Cortex of kidney (tissue), 1 donor: ENCODE data around the gene CCDC177.

Experiments used
- DNase-seq: peaks from one replicate; lab custom pipeline; 2025; lab: John Stamatoyannopoulos, UW

Gene CCDC177

DNA sequence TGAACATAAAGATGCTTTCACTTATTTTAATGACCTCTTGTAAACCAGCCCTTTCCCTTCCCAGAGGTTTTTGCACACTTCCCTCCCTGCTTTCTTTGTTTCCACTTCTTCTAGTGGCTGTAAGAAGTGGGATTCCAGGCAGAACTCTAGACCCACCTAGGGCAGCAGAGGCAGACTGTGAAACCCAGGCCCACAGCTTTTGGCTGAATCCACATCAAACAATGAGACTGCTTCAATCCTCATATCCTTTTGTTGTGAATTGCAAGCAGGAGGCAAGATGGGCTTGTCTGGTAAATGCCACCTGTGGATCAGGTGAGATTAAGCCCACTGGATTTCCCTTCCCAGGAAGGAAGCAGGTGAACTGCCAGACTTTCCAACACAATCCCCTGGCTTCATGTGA lies 12.8 kb downstream of the CCDC177 start:
- no peak for DNase-seq

DNA sequence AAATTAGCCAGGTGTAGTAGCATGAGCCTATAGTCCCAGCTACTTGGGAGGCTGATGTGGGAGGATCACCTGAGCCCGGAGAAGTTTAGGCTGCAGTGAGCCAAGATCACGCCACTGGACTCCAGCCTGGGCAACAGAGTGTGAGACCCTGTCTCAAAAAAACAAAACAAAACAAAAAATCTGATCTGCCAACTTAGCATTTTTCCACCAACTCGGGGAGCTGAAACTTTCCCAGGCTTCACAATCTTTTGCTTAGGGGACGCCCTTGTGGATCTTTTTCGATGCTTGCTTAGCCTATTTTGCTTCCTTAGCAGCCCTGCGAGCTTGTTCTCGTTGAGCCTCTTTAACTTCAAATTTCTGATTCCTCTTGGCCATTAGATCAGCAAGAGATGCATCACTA lies 13.8 kb downstream of the CCDC177 start:
- DNase-seq: no peak

DNA sequence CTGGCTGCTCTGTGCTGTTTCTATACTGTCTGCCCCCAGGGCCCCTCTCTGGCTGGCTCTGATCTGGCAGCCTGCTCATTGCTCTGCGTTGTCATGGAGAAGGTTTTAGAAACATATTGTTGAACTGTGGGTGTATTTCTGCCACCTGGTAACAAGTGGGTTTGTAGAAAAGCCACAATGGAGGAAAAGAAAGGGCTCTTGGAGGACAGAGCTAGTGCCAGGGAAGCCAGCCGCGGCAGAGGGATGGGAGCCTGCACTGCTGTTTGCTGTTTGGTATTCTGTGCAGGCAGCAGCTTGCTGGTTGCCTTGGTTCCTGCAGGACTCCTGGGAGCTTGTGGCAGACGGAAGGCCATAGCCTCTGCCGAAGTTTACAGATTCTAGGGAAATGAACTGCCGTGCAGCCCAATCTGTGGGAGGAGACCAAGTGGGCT lies 15.1 kb downstream of the CCDC177 start:
- no peak for DNase-seq

DNA sequence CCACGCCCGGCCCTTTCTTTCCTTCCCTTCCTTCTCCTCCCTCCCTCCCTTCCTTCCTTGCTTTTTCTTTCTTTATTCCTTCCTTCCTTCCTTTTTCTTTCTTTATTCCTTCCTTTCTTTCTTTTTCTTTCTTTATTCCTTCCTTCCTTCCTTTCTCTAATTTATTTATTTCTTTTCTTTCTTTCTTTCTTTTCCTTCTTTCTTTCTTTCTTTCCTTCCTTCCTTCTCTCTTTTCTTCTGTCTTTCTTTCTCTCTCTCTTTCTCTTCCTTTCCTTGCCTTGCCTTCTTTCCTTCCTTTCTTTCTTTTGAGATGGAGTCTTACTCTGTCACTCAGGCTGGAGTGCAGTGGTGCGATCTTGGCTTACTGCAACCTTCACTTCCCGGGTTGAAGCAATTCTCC lies 15.9 kb downstream of the CCDC177 start:
- no peak for DNase-seq

DNA sequence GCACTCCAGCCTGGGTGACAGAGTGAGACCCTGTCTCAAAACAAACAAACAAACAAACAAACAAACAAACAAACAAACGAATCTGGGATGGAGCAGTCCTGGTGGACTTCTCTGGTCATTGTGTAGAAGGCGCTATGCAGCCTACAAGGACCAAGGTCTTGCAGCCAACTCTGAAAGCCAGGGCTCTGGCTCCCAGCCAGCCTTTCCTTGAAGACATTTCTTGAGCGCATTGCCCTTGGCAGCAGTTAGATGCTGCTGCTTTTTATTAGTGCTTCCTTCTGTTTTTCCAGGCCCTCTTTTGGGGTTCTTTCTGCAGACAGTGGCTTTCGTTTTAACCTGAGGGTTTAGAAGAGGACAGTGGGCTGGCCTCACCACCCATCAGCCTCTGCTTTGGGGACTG lies 20.2 kb downstream of the CCDC177 start:
- no peak for DNase-seq

DNA sequence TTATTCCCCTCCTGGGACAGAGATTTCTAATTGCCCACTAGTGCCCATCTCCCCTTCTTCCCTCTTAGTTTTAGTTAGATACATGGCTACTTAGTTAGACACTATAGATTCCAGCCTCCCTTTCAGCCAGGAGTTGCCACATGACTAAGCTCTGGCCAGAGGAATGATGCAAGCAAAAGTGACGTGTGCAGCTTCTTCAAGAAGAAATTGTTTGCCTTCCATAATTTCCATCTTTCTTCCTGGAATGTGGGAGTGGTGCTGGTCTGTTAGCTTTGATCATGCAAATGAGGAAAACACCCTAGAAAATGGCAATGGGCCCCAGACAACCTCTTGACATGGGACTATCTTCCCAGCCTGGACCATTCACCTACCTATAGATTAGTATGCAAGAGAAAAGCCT lies 21.4 kb downstream of the CCDC177 start:
- no peak for DNase-seq

DNA sequence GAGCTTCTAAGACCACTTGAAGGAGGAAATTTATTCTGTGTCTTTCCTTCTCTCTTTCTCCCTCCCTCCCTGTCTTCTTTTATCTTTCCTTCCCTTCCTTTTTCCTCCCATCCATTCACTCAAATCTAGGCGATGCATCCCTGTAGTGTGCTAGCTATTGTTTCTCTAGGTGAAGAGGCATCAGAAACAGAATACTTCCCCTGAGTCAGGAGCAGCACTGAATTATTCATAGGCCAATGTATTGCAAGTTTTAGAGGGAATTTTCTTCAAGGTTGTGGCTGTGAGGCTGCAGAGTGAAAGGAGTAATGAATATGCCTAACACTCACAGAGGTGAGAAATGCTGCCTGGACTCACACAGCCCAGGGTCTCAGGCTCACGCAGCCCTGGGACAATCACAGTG lies 23.2 kb downstream of the CCDC177 start:
- no peak for DNase-seq

DNA sequence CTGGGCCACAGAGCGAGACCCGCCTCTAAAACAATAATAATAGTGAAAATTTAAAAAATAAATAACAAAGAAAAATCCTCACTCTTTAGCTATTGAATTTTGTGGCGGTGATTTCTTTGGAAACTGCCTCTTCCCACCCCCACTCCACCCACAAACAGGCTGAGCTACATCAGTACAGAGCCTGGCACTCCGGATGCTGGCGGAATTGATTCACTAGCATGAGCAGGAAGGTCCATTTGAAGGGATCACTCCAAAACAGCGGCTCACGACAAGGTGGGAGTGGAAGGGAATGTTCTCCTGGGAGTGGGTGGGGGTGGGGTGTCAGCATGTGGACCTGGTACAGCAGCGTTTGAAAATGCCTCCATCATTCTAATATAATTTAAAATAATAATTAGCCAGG lies 26.1 kb downstream of the CCDC177 start:
- DNase-seq: no peak

DNA sequence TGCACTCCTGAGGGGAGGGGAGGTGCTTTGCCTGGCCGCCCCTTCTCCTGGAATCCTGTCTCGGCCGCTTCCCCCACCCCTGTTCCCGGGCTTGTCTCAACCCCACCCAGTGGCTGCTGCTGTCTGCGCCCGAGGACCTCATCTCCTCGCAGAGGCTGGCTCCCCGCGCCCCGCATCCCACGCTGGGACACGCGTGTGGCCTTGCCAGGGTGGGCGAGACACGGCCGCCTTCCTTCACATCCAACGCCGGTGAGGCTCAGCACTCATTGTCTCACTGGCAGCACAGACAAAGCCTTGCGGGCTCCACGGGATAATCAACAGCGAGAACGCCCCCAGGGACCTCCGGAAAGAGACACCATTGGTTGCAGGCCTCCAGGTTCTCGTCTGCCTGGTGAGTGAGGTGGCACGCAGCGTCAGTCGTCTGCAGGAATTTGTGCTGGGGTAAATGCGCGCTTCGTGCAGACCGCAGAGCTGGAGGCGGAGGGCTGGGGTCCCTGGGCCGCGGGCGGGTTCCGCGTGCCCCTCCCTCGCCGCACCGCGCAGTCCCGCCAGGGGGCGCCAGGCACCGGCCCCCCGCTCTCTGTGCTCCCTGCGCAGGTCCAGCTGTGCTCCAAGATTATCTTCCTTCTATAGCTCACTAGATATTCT lies 26.8 kb downstream of the CCDC177 start:
- no peak for DNase-seq

DNA sequence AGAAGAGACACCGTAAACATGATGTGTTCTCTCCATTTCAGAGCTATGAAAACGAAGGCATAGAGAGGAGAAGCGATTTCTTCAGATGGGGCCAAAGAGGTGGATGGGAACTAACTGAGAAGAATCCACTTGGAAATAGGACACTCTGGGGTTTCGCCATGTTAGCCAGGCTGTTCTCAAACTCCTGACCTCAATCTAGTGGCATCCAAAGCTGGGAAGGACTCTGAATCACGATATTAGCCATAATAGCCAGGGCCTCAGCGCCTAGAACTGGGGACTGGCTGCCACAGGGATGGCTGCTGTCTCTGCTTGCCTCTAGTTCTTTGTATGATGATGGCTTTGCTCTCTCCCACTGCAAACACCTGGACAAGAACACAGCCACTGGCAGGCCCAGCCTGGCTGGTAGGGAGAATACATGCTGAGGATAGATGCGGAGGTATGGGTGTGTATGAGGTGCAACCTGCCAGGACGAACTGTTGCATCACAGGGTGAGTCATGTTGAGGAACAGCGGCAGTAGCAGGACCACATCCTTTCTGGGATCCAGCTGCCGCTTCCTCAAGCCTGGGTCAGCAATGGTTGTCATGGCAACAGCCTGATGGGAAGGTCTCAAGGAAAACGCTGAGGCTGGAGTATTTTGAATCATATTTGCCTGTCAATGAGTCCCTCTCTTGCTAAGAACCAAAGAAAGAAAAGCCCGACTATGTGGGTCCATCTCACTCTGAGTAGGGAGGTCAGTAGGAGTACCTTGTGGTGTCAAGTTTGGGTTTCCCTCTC lies 31.1 kb downstream of the CCDC177 start:
- no peak for DNase-seq

DNA sequence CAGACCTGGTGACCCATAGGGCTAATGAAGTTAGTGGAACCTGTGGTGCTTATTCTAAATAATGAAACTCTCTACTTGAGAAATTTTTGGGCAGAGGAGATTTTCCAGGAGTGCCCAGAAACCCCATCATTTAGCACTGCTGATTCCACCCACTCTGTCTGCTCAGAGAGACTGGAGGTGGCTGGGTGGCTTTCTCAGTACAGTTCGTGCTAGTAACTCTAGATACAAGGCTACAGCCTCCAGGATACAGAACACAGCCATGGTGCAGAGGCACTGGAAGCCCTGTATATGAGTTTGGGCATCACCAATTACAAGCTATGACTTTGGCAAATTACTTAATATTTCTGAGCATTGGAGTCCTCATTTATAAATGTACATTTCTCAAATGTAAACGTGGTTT lies 32.4 kb downstream of the CCDC177 start:
- no peak for DNase-seq

DNA sequence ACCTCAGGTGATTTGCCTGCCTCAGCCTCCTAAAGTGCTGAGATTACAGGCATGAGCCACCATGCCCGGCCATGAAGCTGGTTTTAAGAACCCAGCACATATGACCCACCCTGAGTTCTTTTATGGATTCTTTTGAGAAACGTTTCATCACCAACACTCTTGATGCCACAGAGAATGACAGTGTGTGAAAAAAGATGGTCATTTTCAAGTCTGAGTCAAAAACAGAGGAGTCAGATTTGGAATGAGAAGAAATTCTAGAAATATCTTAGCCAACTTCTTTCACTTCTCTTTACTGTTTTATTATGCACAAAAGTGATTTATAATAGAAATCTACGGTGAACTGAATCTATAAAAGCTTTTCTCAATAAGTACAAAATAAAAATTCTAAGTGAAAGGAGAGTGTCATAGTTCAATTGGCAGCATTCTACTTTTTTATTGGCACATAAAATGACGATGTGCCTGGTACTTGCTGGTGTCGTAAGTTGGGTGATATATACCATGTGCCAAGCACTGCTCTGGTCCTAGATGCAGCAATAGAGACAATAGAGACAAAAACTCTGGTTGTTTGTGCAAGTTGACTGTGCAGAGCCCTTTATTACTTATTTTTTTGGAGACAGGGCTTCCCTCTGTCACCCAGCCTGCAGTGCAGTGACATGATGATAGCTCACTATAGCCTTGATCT lies 33.9 kb downstream of the CCDC177 start:
- DNase-seq: no peak

DNA sequence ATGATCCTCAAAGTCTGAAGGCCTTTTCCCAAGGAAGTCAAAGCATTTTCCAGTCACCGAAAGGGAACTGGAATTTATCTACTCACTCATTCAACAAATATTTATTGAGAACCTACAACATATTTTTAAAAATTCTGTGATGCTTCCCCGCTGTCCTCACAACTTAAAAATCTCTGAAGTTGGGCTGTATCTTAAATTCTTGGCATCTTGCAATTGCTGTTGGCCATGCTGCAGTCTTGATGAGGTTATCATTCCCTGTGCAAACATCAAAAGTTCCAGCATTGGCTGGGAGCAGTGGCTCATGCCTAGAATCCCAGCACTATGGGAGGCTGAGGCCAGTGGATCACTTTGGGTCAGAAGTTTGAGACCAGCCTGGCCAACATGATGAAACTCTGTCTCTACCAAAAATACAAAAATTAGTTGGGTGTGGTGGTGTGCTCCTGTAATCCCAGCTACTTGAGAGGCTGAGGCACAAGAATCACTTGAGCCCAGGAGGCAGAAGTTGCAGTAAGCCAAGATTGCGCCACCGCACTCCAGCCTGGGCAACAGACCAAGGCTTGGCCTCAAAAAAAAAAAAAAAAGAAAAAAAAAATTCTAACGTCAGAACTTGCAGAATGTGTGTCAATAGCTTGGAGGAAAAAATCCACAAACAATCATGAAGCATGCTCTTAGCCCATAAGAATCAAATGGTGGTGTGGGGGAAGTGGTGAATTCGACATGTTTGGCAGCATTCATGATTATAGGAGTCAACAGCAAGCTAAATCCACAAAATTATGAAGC lies 34.9 kb downstream of the CCDC177 start:
- no peak for DNase-seq

DNA sequence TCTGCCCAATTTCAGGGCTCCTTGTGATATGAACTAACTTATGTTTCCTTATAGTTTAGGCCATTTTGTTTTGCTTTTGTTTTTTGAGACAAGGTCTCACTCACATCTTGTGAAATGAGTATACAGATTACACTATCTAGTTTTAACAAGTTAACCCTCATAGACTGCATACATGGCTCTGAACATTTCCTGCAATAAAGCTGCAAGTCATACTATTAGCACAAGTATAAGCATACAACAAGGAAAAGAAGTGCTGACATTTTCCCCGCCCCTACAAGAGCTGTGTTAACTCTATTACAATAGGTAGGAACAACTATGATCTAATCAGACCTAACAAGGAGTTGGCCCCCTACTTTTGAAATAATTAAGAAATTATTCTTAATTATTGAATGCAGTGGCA lies 35.9 kb downstream of the CCDC177 start:
- no peak for DNase-seq

DNA sequence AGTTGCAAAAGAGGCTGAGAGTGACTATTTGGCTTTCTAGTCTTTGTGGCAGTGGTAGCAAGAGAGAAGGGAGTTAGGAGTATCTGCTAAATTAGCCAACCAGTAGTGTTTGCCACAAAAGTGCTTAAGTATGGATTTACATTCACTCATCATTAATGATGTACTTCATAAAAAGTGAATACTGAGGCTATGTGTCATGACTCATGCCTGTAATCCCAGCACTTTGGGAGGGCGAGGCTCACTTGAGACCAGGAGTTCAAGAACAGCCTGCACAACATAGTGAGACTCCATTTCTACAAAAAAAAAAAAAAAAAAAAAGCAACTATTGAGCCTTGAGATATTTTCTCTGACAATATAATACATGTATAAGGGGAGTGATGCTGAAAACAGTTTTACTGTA lies 36.8 kb downstream of the CCDC177 start:
- DNase-seq: no peak

DNA sequence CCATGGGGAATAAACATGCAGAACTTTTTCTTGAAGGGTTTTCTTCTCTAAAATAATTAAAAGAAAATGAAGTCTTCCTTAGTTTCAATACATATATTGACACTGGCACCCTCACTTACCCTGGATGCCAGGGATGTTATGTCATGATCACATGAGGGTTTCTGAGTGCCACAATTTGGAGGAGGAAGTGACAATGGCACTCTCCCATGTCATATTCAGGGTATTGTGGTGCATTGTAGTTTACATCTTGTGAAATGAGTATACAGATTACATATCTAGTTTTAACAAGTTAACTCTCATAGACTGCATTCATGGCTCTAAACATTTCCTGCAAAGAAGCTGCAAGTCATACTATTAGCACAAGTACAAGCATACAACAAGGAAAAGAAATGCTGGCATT lies 37.7 kb downstream of the CCDC177 start:
- no peak for DNase-seq

DNA sequence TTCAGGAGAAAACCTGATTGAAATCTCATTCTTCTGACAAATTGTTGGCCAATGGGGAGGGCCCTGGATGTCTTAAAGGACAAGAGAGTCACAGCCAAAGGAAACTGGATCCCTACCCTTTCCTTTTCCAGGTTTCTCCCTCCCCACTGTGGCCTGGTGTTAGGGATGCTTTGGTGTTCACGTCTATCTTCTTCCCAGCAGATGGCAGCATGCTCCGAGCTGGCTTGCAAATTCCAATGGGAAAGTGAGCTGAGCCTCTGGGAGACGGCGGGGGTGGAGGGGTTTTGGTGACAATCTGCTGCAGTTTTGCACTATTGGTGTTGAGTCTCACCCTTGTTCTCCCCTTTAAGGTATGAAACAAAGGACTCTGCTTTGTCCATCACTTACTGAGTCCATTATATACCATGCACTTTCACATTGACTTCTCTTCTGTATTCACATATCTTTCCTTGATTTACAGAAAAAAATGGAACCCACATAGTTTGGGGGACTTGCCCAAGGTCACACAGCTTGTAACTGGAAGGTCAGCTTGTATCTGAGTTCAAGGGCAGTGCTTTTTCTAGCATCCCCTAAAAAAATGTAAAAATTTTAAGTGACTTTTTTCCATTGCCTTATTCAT lies 39.3 kb downstream of the CCDC177 start:
- no peak for DNase-seq

DNA sequence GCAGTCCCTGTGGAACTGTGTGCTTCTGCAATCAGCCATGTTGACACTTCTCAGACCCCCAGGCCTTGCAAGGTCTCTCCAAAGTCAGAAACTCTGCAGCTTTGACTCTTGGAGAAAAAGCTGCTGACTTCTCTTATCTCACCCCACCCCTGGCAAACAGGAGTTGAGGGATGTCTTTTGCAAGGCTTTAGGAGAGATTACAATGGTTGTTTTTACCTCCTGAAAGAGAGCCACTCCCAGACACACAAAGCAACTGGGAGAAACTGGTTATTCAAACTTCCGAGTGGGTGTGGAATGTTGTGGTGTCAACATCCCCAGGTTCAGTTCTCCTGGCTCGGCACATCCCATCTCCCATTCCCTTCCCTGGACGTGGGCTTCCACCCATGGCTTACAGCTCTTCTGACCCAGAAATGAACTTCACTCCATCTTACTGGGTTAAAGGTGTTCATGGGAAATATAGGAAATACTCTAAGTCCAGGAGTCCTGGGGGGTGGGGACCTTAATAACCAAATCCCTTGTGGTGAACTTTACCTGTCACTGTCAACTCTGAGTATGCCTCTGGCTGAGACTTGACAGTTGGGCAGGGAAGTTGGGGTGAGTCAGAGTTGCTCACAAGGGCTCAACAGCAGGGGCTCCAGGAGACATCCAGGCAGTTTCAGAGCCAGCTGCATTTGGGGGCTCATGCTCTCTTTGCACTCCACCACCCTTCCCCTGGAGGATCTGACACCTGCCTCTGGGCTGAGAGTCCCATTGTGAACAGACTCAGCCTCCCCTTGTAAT lies 41.9 kb downstream of the CCDC177 start:
- DNase-seq: no peak

DNA sequence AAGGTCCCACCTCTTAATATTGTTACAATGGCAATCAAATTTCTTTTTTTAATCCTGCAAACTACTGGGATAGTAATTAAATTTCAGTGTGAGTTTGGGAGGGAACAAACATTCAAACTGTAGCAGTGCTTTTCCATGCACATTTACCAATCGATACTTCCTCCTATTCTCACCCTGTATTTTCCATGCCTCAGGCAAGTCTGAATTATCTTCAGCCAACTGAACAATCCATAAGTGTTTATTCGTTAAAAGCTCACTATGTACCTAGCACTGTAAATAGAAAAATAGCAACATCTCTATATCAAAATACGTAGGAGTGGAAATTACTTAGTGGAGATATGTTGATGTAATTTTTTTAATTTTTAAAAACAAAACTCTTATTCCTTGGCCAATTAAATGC lies 43.5 kb downstream of the CCDC177 start:
- DNase-seq: no peak

DNA sequence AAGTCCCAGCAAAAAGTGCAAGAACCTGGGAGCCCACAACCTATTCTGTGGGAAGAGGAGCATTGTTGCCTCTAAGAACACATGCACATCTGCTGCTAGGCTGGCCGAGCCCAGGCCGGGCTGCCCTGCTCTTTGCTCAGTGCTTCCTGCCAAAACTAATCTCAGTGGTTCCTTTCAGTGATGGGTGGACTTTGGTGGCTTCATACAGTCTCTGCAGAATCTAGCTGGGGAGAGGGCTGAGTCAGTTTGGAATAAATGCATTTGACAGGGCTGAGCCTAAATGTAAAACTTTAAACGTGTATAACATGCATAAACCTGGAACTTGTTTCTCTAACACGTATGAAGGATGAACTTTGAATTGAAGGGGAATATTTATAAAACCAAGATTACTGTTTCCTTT lies 44.6 kb downstream of the CCDC177 start:
- DNase-seq: no peak

DNA sequence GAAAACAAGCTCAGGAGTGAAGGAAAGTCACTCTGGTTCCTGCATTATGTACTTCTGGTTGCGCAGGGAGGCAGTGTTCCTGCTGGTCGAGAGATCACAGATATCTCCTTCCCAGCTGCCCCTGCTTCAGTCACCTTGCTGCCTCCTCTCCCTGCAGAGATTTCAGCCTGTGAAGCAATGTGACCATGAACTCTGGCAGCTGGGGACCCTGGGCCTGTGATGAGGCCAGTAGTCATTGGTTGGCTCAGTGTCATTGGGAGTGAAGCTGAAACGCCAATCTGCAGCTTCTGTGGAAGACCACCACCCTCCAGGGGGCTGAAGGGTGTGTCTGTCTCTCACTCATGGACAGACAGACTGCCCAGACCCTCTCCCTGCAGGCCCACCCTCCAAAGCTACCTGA lies 45.1 kb downstream of the CCDC177 start:
- no peak for DNase-seq
